GM19438 (cell line): ENCODE data around the gene RANBP1.
"Not testable (repeated sequence)": the region's sequence is repeated elsewhere in the genome, so short reads cannot be mapped to it uniquely, and the experiment has no call there.

Experiments used
- ATAC-seq: cut with Tn5 transposase; IDR thresholded peaks from one replicate; pipeline ENCODE4 v1.9.1; 2021; ENCODE audit warnings: low read depth; ENCODE audit not compliant: unreplicated experiment

RANBP1 gene

DNA sequence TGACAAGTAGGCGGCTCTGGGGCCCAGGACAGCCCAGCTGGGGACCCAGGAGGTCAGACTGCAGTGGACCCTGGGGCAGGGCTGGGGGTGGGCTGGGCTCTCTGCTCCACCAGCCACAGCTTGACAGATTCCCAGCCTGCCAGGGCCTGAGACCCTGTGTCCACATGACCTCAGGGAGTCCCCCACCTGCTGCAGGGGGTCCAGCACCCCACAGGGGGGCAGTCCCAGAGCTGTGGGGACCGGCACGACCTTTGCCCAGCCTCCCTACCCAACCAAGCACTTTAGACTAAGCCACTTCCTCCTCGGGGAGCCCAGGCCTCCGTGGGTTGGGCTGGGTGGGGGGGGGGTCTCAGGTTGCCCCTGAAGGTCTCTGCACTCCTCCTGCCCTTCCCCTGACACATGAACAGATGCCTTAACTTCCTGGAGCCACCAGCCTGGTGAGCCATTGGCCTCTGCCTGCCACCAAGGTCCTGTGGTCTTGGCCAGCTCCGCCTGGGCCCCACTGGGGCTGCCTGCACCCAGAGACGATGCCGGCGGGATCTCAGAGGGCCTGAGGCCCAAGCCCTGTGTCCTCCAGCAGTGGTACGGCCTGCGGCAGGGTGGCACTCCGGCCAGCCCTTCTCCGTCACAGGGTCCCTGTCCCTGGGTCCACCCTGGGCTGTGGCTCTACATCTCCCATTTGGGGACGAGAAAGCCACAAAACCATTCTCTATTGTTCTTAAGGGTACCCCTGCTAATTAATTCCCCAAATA is 31.5 kb downstream of the RANBP1 start:
- no peak for ATAC-seq

DNA sequence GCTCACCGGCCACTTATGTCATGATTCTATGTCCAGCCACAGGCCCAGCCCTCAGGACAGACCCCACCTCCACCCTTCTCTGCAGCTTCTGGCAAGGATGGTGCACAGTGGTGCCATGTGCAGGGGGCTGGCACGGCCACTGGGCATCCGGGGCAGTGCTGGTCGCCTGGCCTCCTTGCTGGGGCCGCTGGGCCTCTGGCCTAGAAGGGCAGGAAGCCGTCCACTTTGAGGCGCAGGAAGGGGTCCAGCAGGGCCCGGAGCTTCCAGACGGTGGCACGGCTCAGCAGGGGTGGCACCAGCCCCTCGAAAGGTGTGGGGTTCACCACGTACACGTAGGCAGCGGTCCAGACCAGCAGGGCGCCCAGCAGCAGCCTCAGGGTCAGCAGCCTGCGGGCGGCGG is 32.5 kb downstream of the RANBP1 start:
- ATAC-seq = no peak

- no peak for ATAC-seq
These were observed 33.6 kb downstream of the RANBP1 start for GRCh38 chr22:20149257-20150250.

GRCh38 chr22:20150381-20151275 is 34.7 kb downstream of the RANBP1 start, which contains the start of gene CCDC188:
Gene CCDC188, minus strand, starts transcription at chr22:20151055. Its CDS starts 69 bp downstream, at chr22:20150986.
- no peak for ATAC-seq

DNA sequence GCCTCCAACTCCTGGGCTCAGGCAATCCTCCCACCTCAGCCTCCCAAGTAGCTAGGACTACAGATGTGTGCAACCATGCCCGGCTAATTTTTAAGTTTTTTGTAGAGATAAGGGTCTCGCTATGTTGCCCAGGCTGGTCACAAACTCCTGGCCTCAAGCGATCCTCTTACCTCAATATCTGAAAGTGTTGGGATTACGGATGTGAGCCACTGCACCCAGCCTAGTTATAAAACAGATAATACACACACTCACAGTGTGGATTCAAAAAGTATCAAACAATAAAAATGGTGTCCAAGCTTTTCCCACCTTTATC is 35.3 kb downstream of the RANBP1 start:
- no peak for ATAC-seq

DNA sequence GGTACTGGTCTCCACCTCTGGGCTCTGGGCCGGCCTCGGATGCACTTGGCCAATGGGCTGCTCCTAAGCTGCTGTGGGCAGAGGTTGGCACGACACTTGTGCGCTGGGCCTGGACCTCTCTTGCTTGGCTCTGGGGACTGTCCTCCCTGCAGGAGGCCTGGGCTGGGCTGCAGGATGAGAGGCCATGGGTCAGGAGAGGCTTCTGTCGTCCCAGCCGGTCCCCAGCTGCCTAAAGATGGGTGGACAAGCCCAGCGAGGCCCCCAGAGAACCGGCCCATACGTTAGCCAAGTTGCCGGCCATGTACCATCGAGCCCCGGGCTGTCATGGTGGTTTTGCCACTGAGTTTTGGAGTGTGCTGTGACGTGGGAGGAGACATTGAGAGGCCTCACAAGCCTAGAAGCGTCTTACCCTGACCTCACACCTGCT is 36.6 kb downstream of the RANBP1 start:
- no peak for ATAC-seq

GRCh38 chr22:20153945-20154344 is 38.0 kb downstream of the RANBP1 start:
- no peak for ATAC-seq

DNA sequence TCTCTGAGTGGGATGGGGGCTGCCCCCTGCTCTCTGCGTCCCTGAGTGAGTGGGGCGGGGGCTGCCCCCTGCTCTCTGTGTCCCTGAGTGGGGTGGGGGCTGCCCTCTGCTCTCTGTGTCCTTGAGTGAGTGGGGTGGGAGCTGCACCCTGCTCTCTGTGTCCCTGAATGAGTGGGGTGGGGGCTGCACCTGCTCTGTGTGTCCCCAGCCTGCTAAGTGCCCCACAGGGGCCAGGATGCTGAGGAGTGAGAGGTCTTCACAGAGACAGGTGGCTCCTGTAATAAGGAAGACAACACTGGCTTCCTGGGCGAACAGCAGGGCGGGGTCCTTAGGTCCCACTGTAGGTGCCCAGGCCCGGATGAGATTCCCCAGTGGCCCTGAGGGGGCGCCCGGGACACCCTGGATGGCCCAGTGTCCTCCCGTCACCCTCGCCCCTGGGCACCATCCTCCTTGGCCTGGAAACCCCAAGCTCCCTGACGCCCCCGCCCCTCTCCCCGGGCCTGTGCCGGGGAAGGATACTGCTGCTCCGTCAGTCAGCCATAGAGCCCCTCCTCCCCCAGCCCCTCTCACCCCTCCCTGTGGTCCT is 38.8 kb downstream of the RANBP1 start:
- no peak for ATAC-seq

GRCh38 chr22:20155330-20156041 is 39.6 kb downstream of the RANBP1 start:
- no peak for ATAC-seq

- no peak for ATAC-seq
These were observed 40.1 kb downstream of the RANBP1 start for GRCh38 chr22:20156042-20156389.

GRCh38 chr22:20156611-20157429 is 40.9 kb downstream of the RANBP1 start:
- no peak for ATAC-seq

DNA sequence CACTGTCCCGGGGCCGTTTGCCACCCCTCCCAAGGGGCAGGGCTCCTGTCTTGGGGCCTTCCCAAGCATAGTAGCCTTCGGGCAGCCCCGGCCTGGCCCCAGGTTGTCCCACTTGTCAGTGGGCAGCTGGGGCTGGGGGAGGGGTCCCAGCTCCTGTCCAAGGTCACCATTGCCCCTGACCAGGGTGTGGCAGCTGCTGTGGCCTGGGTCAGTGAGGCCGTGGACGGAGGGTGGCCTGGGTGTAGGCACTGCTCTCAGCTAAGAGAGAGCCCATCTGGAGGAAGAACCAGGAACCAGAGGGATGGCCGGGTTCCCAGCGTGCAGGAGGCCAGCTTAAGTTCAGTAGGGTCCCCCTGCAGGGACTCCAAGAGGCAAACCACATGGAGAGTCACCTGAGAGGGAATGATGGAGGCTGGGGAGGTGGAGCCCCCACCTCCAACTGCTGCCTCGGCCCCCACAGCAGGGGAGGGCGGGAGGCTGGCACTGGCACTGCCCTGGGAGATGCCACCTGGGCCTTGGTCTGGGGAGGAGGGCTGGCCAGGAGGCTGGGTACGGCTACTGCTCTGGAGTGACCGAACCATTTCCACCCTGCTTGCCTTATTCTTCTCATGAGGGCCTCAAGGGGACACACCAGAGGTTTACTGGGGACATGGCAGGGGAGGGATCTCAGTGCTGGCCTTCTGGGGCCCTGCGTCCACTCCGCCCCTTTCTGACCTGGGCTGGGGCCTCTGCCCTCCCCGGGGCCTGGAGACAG is 41.7 kb downstream of the RANBP1 start:
- no peak for ATAC-seq

- no peak for ATAC-seq
These were observed 42.6 kb downstream of the RANBP1 start for GRCh38 chr22:20158391-20159036.

GRCh38 chr22:20159076-20159475 is 43.2 kb downstream of the RANBP1 start:
- ATAC-seq = no peak

GRCh38 chr22:20159531-20159930 is 43.6 kb downstream of the RANBP1 start:
- not testable (repeated sequence) for ATAC-seq

DNA sequence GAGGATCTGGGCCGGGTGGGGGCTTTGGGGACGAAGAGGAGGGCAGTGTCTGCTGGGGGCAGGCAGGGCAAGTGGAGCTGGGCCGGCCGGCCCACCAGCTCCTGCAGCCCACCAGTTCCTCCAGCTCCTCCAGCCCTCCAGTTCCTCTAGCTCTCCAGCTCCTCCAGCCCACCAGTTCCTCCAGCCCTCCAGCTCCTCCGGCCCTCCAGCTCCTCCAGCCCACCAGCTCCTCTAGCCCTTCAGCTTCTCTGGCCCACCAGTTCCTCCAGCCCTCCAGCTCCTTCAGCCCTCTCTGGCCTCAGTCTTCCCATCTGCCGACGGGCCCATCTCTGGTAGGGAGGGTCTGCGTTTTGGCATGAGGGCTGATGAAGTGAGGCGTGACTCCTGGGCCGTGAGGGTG is 44.1 kb downstream of the RANBP1 start:
- ATAC-seq = no peak

- no peak for ATAC-seq
These were observed 49.0 kb downstream of the RANBP1 start for GRCh38 chr22:20164863-20165262.

DNA sequence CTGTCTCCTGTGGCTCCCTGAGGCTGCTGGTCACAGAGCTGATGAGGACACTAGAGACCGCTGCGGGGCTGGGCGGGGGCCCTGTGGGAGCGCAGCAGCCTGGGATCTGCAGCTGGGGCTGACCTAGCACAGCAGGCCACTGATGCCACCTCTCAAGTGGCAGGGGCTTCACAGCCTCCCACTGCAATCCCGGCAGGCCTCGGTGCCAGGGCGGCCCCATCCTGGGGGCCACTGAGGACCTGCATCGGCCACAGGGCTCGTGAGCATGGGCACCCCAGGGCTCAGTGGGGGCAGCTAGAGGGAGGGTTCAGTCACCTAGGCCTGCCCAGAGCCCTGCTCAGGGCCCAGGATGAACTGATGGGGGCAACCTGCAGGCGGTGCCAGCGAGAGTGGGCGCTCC is 49.5 kb downstream of the RANBP1 start:
- ATAC-seq = no peak
